Stomach (tissue), 4 donors: ENCODE results near the gene ZMIZ1.

Experiments
- EP300 ChIP-seq: sonication (generic); formaldehyde crosslinking; IDR thresholded peaks from one replicate; pipeline ENCODE4 v1.6.1; 2017; ENCODE audit warnings: antibody characterized with exemption
- POLR2A ChIP-seq, 4 donors: fragments of 450-650 bp; IDR thresholded peaks; one replicate each; pipeline ENCODE4 v1.6.1; 2016; ENCODE audit warnings: antibody characterized with exemption in 4 of 4, control low read depth in 2 of 4, mild to moderate bottlenecking in 1 of 4, moderate library complexity in 1 of 4
- POLR2AphosphoS5 ChIP-seq, 3 donors: sonication (generic); formaldehyde crosslinking; IDR thresholded peaks; one replicate each; pipeline ENCODE4 v1.6.1; 2016; ENCODE audit warnings: antibody characterized with exemption in 3 of 3
- TF ChIP-seq, protein P1 (sequence below), 7 experiments: fragments of 450-650 bp in 4 of 7; fragments of 200-600 bp in 3 of 7; sonication (generic) in 3 of 7; IDR thresholded peaks; one replicate each; pipeline ENCODE4 v1.5.1; 2016 to 2019; ENCODE audit warnings: antibody characterized with exemption in 7 of 7, control low read depth in 2 of 7, mild to moderate bottlenecking in 1 of 7

DNA sequence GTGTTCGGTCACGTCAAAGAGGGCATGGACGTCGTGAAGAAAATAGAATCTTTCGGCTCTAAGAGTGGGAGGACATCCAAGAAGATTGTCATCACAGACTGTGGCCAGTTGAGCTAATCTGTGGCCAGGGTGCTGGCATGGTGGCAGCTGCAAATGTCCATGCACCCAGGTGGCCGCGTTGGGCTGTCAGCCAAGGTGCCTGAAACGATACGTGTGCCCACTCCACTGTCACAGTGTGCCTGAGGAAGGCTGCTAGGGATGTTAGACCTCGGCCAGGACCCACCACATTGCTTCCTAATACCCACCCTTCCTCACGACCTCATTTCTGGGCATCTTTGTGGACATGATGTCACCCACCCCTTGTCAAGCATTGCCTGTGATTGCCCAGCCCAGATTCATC is 285.0 kb downstream of the ZMIZ1 start:
- TF ChIP-seq, protein P1, sequence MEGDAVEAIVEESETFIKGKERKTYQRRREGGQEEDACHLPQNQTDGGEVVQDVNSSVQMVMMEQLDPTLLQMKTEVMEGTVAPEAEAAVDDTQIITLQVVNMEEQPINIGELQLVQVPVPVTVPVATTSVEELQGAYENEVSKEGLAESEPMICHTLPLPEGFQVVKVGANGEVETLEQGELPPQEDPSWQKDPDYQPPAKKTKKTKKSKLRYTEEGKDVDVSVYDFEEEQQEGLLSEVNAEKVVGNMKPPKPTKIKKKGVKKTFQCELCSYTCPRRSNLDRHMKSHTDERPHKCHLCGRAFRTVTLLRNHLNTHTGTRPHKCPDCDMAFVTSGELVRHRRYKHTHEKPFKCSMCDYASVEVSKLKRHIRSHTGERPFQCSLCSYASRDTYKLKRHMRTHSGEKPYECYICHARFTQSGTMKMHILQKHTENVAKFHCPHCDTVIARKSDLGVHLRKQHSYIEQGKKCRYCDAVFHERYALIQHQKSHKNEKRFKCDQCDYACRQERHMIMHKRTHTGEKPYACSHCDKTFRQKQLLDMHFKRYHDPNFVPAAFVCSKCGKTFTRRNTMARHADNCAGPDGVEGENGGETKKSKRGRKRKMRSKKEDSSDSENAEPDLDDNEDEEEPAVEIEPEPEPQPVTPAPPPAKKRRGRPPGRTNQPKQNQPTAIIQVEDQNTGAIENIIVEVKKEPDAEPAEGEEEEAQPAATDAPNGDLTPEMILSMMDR (IDR thresholded peaks at IDR 0.05) = no peak
- no peak for TF ChIP-seq POLR2A (IDR thresholded peaks at IDR 0.05)
- TF ChIP-seq POLR2AphosphoS5 (IDR thresholded peaks at IDR 0.05) = no peak
- TF ChIP-seq EP300 = no peak
